Activated naive CD4-positive, alpha-beta T cell (primary cell): ENCODE measurements around the gene RAMAC.
"Not testable (repeated sequence)": the region's sequence is repeated elsewhere in the genome, so short reads cannot be mapped to it uniquely, and the experiment has no call there.

Source experiments
- DNase-seq, 4 experiments: peaks; one replicate each; lab custom pipeline; 2025; lab: John Stamatoyannopoulos, UW

The RAMAC gene

GRCh38 chr15:82985688-82986441 lies at the start of gene RAMAC:
RAMAC (plus strand) TSS chr15:82986210; CDS start chr15:82989019, 2,809 bp downstream.
- peak; percentile 67 to 87 (median 77) for DNase-seq

GRCh38 chr15:82936966-82937711 lies 48.9 kb upstream of the RAMAC start:
- DNase-seq = no peak

- DNase-seq = no peak
Observed at GRCh38 chr15:82937712-82938058, 48.3 kb upstream of the RAMAC start.

GRCh38 chr15:82939678-82940077 lies 46.3 kb upstream of the RAMAC start:
- DNase-seq = not testable (repeated sequence)

- DNase-seq = no peak
Observed at GRCh38 chr15:82942691-82943090, 43.3 kb upstream of the RAMAC start.

- no peak for DNase-seq
Observed at GRCh38 chr15:82943176-82943575, 42.8 kb upstream of the RAMAC start.

- DNase-seq = no peak
Observed at GRCh38 chr15:82944056-82944455, 42.0 kb upstream of the RAMAC start.

- DNase-seq = no peak
Observed at GRCh38 chr15:82944821-82945220, 41.2 kb upstream of the RAMAC start.

GRCh38 chr15:82945326-82945725 lies 40.7 kb upstream of the RAMAC start:
- no peak for DNase-seq

- DNase-seq = no peak
Observed at GRCh38 chr15:82946155-82946701, 39.8 kb upstream of the RAMAC start.

GRCh38 chr15:82950295-82950694 lies 35.7 kb upstream of the RAMAC start:
- no peak for DNase-seq

GRCh38 chr15:82950746-82951370 lies 35.2 kb upstream of the RAMAC start:
- DNase-seq = no peak

GRCh38 chr15:82951472-82952157 lies 34.4 kb upstream of the RAMAC start:
- no peak for DNase-seq

GRCh38 chr15:82952158-82953081 lies 33.6 kb upstream of the RAMAC start, which contains the start of gene HOMER2:
HOMER2 (minus strand) TSS chr15:82952720; CDS start chr15:82952535, 185 bp downstream.
- DNase-seq = peak in 1 of 4 experiments; percentile 6

GRCh38 chr15:82958638-82959037 lies 27.4 kb upstream of the RAMAC start:
- DNase-seq = no peak

- no peak for DNase-seq
Observed at GRCh38 chr15:82959423-82959822, 26.6 kb upstream of the RAMAC start.

GRCh38 chr15:82960766-82961165 lies 25.2 kb upstream of the RAMAC start:
- DNase-seq = no peak

- DNase-seq = no peak
Observed at GRCh38 chr15:82963471-82964341, 22.3 kb upstream of the RAMAC start.

- no peak for DNase-seq
Observed at GRCh38 chr15:82964890-82965289, 21.1 kb upstream of the RAMAC start.

GRCh38 chr15:82966671-82967071 lies 19.3 kb upstream of the RAMAC start:
- no peak for DNase-seq
